Measurements from ENCODE around the gene C10orf62.
"Not testable (repeated sequence)": the region's sequence is repeated elsewhere in the genome, so short reads cannot be mapped to it uniquely, and the experiment has no call there.

The C10orf62 gene, protein sequence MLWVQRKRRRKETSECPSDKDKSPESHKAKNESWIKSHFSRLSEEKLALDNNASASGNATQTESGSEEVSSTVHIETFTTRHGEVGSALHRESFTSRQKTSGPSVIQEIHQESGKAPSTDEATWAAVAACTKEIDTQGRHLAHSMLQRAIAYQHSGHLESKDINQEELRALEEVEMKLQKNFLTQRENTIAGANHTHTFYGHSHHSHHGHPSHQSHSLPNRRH

DNA sequence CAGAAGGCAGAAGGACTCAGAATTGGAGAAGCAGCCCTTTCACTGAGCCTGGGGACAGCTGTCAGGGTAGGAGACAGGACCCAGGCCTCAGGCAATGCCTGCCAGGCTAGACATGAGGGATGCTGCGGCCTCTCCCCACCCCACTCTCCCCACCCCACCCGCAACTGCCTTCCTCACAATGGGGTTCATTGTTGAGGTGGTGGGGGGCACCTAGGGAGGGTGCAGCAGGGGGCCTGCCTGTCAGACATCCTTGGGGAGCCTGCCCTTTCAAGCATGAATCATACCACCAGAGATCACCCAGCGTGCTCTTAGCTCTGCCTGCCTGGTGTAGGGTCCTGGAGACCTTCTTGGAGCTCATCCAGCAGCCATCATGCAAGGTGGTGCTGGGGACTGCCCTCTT, at the start of gene C10orf62:
Gene C10orf62, plus strand, starts transcription at position 243 of the 400 bp plus-strand sequence. CDS start 177 bp downstream, outside the sequence.
- no peak for TF ChIP-seq ZNF274 (IDR thresholded peaks at IDR 0.05; ENCODE audit: low read depth, low read length)
- H3K4me3 ChIP-seq (ENCODE audit: low read length), result no peak within 1 kb of the TSS

DNA sequence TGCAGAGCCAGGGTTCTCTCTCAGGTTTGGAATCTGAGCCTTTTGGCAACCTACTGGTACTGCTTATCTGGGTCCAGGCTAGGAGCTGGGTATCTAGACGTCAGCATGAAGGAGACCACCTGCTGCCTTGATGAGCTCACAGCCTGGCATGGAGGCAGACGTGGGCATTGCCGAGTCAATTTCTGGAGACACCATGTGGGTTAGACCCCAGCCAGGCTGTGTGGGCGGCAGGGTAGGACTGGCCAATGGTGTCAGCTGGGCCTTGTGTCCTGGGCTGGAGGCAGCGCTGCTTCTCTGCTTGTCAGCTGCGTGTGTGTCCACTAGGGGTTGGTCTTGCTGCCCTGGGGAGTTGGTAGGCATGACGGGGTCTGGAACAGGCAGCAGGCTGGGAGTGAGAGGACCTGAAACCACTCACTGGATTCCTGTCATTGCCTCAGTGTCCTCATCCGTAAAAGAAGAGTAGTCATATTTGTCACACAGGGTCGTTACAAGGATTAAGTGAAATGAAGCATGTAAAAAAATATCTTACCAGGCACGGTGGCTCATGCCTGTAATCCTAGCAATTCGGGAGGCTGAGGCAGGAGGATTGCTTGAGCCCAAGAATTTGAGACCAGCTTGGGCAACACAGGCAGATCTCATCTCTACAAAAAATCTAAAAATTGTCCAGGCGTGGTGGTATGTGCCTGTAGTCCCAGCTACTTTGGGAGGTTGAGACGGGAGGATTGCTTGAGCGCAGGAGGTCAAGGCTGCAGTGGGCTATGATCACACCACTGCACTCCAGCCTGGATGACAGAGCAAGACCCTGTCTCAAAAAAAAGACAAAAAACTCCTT, 48.6 kb upstream of the C10orf62 start:
- TF ChIP-seq ZNF274 (IDR thresholded peaks at IDR 0.05; ENCODE audit: low read depth, low read length), result no peak
- H3K4me3 ChIP-seq (ENCODE audit: low read length), result no peak overlapping the region

DNA sequence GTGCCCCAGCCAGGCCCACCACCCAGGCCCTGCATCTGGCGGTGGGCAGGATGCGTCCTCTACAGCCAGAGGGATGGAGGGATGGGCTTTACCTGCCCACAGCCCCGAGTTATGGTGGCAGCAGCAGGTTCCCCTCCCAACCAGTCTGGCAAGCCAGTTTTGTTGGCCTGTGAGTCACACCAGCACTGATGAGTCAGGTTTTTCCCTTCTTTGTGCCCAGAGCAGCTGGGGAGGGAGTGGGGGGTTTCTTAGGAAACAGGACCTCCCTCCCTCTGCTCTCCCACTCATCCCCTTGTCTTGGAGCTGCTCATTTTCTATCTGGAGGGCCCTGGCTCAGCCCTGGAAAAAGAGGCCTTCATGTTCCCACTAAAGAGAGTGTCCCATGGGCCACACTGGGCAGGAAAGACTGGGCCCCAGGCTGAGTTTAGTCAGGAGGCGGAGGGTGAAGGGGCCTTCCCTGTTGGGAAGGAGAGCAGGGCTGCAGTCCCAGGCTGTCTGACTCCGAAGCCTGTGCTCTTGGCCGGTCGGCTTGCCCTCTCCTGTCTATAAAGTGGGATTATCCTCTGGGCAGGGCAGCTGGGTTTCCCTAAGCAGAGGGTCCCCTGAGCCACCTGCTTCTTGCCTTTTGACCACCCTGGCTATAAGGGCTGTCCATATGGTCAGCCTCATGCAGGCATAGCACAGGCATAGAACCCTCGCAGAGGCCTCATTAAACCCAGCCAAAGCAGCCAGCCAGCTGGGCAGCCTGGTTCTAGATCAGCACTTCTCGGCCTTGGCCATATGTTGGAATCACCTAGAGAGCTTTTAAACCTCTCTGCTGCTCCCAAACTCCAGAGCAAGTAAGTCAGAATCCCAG, 47.1 kb upstream of the C10orf62 start:
- no peak for TF ChIP-seq ZNF274 (IDR thresholded peaks at IDR 0.05; ENCODE audit: low read depth, low read length)
- H3K4me3 ChIP-seq (ENCODE audit: low read length), result no peak overlapping the region

DNA sequence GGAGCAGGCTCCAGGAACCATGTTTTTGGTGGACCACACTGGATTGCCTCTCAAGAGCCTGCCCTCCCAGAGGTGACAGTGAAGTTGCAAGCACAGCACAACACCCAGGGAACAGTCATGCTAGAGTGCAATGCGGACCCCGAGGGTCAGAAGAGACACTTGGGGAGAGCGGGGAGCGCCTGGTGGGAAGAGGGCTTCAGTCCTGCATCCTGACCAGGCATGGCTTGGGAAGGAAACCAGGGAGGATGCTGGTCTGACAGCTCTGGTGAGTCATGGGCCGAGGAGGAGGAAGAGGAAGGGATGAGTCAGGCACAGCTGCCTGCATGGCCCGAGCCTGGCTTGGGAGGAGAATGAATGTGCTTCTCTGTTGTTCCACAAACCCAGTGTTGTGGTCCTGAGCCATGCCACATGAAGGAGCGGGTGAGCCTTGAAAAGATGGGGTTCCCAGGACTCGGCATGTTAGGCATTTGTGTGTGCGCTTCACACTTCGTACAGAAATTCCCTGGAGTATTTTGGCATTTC, 46.4 kb upstream of the C10orf62 start:
- H3K4me3 ChIP-seq (ENCODE audit: low read length), result no peak overlapping the region
- TF ChIP-seq ZNF274 (IDR thresholded peaks at IDR 0.05; ENCODE audit: low read depth, low read length), result no peak

DNA sequence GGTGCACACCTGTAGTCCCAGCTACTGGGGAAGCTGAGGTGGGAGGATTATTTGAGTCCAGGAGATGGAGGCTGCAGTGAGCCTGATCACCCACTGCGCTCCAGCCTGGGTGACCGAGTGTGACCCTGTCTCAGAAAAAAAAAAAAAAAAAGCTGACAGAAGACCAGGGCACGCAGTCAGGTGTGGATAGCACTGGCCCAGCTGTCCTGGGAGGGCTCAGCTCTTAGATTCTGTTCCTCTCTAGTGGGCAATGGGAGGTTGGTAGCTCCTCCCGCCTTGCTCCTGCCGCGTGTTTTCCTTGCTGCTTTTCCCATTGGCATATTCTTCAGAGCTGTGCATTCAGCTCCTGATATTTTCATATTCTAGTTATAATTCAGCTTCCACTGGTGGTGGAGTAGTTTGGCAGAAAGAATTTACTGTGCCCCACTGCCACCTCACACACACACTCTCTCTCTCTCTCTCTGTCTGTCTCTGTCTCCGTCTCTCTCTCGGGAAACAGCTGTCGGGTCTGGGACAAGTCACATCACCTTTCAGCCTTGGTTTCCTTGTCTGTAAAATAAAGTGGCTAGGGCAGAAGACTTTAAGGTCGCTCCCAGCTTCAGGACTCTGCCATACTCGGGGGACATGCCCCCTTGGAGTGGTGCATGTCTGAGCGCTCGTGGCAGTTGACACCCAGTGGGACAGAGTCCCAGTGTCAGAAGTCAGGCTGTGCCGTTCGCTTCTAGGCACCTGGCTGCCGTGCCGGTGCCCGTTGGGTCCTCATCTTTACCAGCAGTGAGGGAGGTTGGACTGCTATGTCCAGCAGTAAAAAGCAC, 42.9 kb upstream of the C10orf62 start:
- no peak for TF ChIP-seq ZNF274 (IDR thresholded peaks at IDR 0.05; ENCODE audit: low read depth, low read length)
- no peak overlapping the region for H3K4me3 ChIP-seq (ENCODE audit: low read length)

DNA sequence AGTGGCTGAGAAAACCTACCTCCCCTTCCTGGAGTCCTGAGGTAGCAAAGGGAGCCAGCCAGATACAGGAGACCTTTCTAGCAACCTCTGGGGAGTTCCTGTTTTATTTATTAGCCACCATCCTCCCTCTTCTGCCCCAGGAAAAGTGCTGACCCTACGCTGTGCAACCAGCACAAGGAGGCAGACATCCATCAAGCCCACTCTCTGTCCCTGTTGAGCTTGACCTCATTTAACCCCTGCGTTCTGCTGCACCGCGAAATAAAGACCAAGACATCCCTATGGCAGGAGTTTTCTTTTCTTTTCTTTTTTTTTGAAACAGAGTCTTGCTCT, 42.3 kb upstream of the C10orf62 start:
- H3K4me3 ChIP-seq (ENCODE audit: low read length), result no peak overlapping the region
- TF ChIP-seq ZNF274 (IDR thresholded peaks at IDR 0.05; ENCODE audit: low read depth, low read length), result no peak

DNA sequence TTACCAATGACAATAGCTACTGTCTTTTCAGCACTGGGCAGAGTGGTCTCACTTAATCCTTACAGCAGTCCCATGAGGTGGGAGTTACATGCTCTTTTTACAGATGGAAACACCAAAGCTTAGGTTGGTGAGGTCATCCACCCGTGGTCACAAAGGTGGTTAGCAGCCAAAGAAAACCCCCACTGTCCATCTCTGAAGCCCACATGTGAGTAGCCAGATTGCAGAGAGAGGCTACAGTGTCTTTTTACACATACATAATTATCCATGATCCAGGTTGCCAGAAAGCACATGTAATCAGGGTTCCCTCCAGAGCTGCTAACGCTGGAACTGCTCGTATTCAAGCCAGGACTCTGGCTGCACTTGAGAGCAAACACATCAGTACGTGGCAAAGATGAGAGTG, 41.6 kb upstream of the C10orf62 start:
- no peak for TF ChIP-seq ZNF274 (IDR thresholded peaks at IDR 0.05; ENCODE audit: low read depth, low read length)
- no peak overlapping the region for H3K4me3 ChIP-seq (ENCODE audit: low read length)

DNA sequence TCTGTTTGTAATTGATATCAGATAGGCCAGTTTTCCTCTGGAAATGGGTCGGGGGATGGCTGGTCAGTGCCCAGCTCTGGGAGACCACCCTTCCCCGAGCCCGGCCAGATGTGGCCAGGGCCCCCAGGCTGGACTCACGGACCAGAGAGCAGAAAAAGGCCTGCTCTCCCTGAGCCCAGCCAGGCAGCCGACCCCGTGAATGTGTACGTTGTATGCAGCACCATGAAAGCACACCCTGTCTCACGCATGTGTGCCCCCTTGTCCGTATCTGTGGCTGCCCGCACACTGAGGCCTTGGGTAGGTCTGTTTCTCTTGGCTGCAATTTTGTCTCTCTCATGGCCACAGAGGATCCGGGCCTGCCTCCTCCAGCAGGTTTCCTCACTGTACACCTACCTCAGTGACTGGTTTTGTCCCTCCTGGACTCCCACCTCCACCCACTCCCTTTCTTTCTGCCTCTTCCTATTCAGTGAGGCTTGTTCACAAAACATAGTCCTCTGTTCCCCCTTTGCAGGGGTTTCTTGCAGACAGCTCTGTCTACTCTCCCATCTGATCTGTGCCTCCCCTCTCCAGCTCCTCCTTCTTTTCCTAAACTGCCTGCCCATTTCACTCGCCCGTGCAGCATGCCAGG, 40.6 kb upstream of the C10orf62 start:
- TF ChIP-seq ZNF274 (IDR thresholded peaks at IDR 0.05; ENCODE audit: low read depth, low read length), result no peak
- H3K4me3 ChIP-seq (ENCODE audit: low read length), result no peak overlapping the region

DNA sequence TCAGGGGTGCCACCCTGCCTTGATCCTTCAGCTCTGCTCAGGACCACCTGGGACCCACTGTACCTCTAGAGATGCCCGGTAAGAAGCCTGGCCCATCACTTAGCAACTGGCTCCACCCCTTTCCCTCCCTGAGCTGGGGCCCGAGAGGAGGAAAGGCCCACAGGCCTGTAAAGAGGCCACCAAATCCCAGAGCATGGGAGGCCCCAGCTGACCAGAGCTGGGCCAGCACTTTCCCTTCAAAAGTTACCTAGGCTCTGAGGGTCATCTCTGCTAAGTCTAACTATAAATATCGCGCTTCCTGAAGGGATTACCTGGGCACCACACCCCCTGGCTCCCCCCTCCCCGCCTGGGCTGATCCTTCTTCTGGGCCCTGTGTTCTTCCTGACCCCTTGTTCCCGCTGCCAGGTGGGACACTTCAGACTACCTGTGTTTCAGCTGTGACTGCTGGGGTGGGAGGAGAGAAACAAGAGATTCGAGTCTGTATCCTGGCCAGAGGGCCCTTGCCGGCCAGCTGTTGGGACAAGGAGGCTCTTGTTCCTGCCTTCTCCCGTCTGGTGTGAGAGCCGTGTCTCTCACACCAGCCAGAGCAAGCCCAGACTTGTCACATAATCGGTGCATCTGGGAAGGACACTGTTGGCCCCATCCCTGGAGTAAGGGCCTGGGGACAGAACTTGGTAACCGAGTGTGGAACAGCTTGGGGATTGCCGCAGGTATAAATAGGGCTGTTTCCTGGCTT, 39.8 kb upstream of the C10orf62 start:
- H3K4me3 ChIP-seq (ENCODE audit: low read length), result no peak overlapping the region
- no peak for TF ChIP-seq ZNF274 (IDR thresholded peaks at IDR 0.05; ENCODE audit: low read depth, low read length)

DNA sequence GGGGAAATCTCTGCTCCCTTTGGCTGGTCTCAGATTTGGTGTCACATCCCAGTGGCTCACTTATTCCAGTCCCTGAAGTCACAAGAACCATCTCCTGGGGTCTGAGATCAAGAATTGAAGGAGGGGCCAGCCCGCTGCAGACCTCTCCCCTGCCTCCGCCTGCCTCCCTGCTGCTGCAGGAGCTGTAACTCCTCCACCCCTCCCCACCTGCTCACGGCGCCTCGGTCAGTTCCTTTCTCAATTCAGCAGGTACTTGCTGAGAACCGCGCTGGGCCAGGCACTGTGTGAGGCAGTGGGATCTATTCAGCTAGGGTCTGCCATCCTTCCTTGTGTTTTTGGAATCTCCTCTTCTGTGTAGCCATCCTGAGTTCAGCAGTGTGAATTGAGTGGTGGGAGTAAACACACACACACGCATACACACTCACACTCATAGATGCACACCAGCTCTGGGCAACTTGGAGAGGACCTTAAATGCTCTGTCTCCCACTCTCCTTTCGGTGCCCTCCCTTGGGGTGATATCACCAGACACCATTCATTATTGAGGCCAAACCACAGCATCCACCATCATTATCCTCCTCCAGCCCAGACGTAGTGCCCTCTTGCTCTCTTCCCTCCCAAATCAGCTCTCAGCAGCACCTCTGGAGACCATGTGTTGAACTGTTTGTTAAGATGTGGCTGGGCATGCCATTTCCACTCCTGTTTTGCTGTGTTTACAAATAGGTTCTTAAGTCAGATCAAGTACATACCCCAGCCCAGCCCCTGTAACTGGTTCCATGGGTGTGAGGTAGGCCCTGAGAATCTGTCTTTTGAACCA, 39.0 kb upstream of the C10orf62 start:
- no peak overlapping the region for H3K4me3 ChIP-seq (ENCODE audit: low read length)
- no peak for TF ChIP-seq ZNF274 (IDR thresholded peaks at IDR 0.05; ENCODE audit: low read depth, low read length)

DNA sequence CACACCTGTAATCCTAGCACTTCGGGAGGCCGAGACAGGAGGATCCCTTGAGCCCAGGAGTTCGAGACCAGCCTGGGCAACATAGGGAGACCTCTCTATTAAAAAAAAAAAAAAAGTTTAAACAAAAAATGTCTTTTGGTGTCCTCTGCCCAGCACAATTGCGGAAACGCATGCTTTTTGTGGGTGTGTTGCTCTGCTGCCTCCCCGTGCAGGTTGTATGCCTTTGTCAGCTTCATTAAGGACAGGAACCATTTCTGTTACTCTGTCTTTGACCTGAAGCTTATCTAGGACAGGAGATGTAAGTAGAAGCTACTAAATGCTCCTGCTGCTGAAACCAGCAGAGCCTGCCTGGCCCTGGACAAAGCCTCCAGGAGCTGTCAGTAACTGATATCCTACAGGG, 38.2 kb upstream of the C10orf62 start:
- H3K4me3 ChIP-seq (ENCODE audit: low read length), result no peak overlapping the region
- no peak for TF ChIP-seq ZNF274 (IDR thresholded peaks at IDR 0.05; ENCODE audit: low read depth, low read length)

DNA sequence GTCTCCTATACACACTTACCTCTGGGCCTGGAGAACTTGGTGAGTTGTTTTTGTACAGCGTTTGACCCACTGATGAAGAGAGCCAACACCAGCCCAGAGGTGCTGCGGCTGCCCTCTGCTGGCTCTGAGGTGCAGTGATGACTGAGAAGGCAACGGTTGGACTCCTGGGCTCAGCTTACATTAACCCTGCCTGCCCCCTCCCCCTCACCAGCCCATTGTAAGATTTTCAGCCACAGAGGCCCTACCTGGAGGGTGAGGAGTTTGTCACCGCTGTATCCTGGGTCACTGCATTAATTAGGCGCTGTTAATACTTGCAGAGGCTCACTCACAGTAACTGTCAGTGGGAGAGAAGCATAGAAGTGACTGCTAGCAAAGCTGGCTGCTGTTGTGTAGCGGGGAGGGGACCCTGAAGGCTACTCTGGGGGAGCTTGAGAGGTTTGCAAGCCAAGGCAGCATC, 35.9 kb upstream of the C10orf62 start:
- no peak for TF ChIP-seq ZNF274 (IDR thresholded peaks at IDR 0.05; ENCODE audit: low read depth, low read length)
- no peak overlapping the region for H3K4me3 ChIP-seq (ENCODE audit: low read length)

DNA sequence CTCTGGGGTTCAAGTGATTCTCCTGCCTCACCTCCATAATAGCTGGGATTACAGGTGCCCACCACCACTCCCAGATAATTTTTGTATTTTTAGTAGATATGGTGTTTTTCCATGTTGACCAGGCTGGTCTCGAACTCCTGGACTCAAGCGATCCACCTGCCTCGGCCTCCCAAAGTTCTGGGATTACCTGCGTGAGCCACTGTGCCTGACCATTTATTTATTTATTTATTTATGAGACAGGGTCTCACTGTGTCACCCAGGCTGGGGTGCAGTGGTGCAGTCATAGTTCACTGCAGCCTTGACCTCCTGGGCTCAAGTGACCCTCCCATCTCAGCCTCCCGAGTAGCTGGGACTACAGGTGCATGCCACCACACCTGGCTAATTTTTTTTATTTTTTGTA, 35.2 kb upstream of the C10orf62 start:
- not testable (repeated sequence) for H3K4me3 ChIP-seq (ENCODE audit: low read length)

DNA sequence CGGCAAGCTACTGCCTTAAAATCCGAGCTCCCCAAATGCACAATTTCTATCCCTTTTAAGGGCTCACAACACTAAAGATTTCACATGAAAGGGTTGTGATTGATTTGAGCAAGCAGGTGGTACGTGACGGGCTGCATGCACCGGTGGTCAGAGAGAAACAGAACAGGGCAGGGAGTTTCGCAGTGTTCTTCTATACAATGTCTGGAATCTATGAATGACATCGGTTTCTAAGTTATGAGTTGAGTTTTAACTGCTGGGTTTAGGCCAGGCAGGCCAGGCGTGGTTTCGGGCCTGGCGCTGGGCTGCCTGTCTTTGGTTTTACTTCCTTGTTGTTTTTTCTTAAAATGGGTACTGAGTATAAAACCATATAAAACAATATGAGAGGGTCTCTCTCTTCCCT, 34.0 kb upstream of the C10orf62 start:
- H3K4me3 ChIP-seq (ENCODE audit: low read length), result not testable (repeated sequence)

DNA sequence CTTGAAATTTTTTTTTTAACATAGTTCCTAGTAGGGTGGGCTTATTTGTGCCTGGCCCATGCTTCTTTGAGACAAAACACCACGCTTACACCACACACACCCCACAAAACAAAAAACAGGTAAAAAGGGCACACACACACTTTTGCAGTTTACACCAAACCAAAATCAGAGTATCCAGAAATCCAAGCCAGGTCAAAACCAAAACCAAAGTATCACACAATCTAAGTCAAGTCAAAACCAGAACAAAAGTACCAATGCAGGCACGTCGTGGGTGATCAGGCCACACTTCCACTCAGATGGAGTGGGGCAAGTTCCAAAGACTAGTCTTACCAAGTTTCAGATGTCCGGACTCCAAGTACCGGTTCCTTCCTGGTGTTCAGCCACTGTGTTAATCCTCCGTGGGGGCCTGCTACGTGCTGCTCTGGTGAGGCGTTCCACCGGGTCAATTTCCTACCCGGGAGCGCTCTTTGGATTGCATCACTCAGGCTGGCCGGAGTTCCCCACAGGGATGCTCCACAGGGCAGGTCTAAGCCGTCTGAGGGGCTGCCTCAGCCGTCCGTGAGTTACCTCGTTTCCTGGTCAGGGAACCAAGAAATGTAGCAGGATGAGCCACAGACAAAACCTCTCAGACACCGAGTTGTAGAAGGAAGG, 28.7 kb upstream of the C10orf62 start:
- H3K4me3 ChIP-seq (ENCODE audit: low read length), result not testable (repeated sequence)

DNA sequence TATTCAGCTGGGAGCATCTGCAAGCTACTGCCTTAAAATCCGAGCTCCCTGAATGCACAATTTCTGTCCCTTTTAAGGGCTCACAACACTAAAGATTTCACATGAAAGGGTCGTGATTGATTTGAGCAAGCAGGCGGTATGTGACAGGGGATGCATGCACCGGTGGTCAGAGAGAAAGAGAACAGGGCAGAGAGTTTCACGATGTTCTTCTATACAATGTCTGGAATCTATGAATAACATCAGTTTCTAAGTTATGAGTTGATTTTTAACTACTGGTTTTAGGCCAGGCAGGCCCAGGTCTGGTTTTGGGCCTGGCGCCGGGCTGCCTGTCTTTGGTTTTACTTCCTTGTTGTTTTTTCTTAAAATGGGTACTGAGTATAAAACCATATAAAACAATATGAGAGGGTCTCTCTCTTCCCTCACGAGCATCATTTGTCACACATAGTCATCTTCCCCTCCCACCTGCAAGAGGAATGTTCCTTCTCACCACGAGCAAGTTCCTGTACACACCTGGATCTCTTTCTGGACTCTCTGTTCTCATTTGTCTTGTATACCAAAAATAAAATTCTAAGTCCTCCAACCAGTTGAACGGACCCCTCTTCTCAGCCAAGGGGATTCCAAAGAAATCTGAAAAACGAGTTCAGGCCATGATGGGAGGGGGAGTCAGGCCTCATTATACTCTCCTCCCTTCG, 28.0 kb upstream of the C10orf62 start:
- not testable (repeated sequence) for H3K4me3 ChIP-seq (ENCODE audit: low read length)
